ENCODE data around the gene SUN1. TPM values are rescaled to one million over a fixed set of nuclear protein-coding genes. Genes with fewer than 3 reads are reported as not detected.

The SUN1 gene
- total and polyA plus RNA-seq, 2 experiments from 2014 or later, result 72.3 to 109 TPM

Other genes starting within 250 kb of the SUN1 start
- 14.2 and 23.5 TPM in 2 replicates for gene DNAAF5, start 105.8 kb upstream of the SUN1 start, total RNA-seq
- 18.7 and 19.0 TPM in 2 replicates for gene DNAAF5, start 105.8 kb upstream of the SUN1 start, polyA plus RNA-seq
- gene PRKAR1B, start 105.2 kb upstream of the SUN1 start, total RNA-seq, result 16.6 and 23.4 TPM in 2 replicates
- 27.4 and 28.7 TPM in 2 replicates for gene PRKAR1B, start 105.2 kb upstream of the SUN1 start, polyA plus RNA-seq
- gene GET4, start 44.1 kb downstream of the SUN1 start, total RNA-seq, result 46.3 and 48.3 TPM in 2 replicates
- 102 and 126 TPM in 2 replicates for gene GET4, start 44.1 kb downstream of the SUN1 start, polyA plus RNA-seq
- gene ADAP1, start 122.2 kb downstream of the SUN1 start, total RNA-seq, result 25.8 and 35.7 TPM in 2 replicates
- 16.3 and 25.6 TPM in 2 replicates for gene ADAP1, start 122.2 kb downstream of the SUN1 start, polyA plus RNA-seq
- gene COX19, start 143.1 kb downstream of the SUN1 start, total RNA-seq, result 9.9 and 11.6 TPM in 2 replicates
- gene COX19, start 143.1 kb downstream of the SUN1 start, polyA plus RNA-seq, result 18.9 and 21.2 TPM in 2 replicates
- gene CYP2W1, start 150.7 kb downstream of the SUN1 start, total RNA-seq, result 20.3 and 31.1 TPM in 2 replicates
- gene CYP2W1, start 150.7 kb downstream of the SUN1 start, polyA plus RNA-seq, result 72.3 and 112 TPM in 2 replicates
- gene GPR146, start 212.1 kb downstream of the SUN1 start, total RNA-seq, result 5.2 and 6.5 TPM in 2 replicates
- 2.1 and 2.6 TPM in 2 replicates for gene GPR146, start 212.1 kb downstream of the SUN1 start, polyA plus RNA-seq